Activated naive CD8-positive, alpha-beta T cell treated with anti-CD3 and anti-CD28 coated beads for 36 hours (primary cell): Measurements from ENCODE around the gene STAT2. TPM values are rescaled to one million over a fixed set of nuclear protein-coding genes. Genes with fewer than 3 reads are reported as not detected.
A peak's percentile ranks its signal among the peaks of the same experiment; 100 is the strongest.
"Not testable (repeated sequence)": the region's sequence is repeated elsewhere in the genome, so short reads cannot be mapped to it uniquely, and the experiment has no call there.

Experiments used
- DNase-seq: peaks from one replicate; pipeline ENCODE4 v3.0.0; 2021
- H3K27ac Mint-ChIP-seq: one replicate; pipeline ENCODE4 v1.8.0; 2022; ENCODE audit warnings: mild to moderate bottlenecking, moderate library complexity, mixed read lengths
- H3K27me3 Mint-ChIP-seq: one replicate; pipeline ENCODE4 v1.8.0; 2022; ENCODE audit warnings: mild to moderate bottlenecking, mixed read lengths
- H3K36me3 Mint-ChIP-seq: one replicate; pipeline ENCODE4 v1.8.0; 2021; ENCODE audit warnings: mild to moderate bottlenecking, mixed read lengths
- H3K4me1 Mint-ChIP-seq: one replicate; pipeline ENCODE4 v1.8.0; 2021; ENCODE audit warnings: mixed read lengths
- H3K4me3 Mint-ChIP-seq: one replicate; pipeline ENCODE4 v1.8.0; 2022; ENCODE audit warnings: mild to moderate bottlenecking, moderate library complexity, mixed read lengths
- H3K9me3 Mint-ChIP-seq: one replicate; pipeline ENCODE4 v1.8.0; 2022; ENCODE audit warnings: mixed read lengths
- total RNA-seq, 2 experiments: library from RNA; stranded (reverse); gene quantifications; one replicate each; pipeline ENCODE4 v1.2.3, GENCODE V29; 2021

Gene STAT2
- total RNA-seq, 2 experiments from 2014 or later = 101 to 102 TPM

DNA sequence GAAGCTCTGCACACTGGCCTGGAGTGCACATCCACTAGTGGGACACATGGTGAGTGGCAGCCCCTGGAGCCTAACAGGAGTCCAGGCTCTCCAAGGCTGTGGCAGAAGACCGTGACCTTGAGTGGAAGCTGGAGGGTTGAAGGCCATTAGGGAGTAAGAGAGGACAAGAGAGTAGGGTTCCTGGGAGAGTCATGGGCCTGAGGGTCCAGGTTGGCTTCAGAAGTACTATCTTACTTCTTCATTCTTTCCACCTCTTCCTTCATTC, 20.8 kb downstream of the STAT2 start:
- peaks cover 42% of the 10 kb centered on the region for H3K4me1 Mint-ChIP-seq
- H3K4me3 Mint-ChIP-seq = peak overlapping the region; percentile 87
- peak overlapping the region; percentile 96 for H3K27ac Mint-ChIP-seq
- no peaks in the 10 kb centered on the region for H3K27me3 Mint-ChIP-seq
- H3K36me3 Mint-ChIP-seq = peaks cover 30% of the 10 kb centered on the region
- no peaks in the 10 kb centered on the region for H3K9me3 Mint-ChIP-seq
- DNase-seq = no peak

GRCh38 chr12:56338308-56339157, 21.4 kb downstream of the STAT2 start, which contains the start of gene IL23A:
TSS of gene IL23A (plus strand) at chr12:56338884. CDS start at chr12:56339045, 161 bp downstream.
- Mint-ChIP-seq H3K9me3 (no peaks in the 10 kb centered on the region), H3K4me1 (peaks cover 45% of the 10 kb centered on the region)

GRCh38 chr12:56337753-56338251, 22.1 kb downstream of the STAT2 start:
- peak overlapping the region; percentile 42 for H3K4me3 Mint-ChIP-seq
- peak overlapping the region; percentile 96 for H3K27ac Mint-ChIP-seq
- DNase-seq = no peak
- no peaks in the 10 kb centered on the region for H3K9me3 Mint-ChIP-seq
- peaks cover 4% of the 10 kb centered on the region for H3K27me3 Mint-ChIP-seq
- H3K4me1 Mint-ChIP-seq = peaks cover 48% of the 10 kb centered on the region
- peaks cover 21% of the 10 kb centered on the region for H3K36me3 Mint-ChIP-seq

More at GRCh38 chr12:56338308-56339157, 21.4 kb downstream of the STAT2 start, which contains the start of gene IL23A:
- Mint-ChIP-seq H3K36me3 (peaks cover 25% of the 10 kb centered on the region), H3K27me3 (peaks cover 4% of the 10 kb centered on the region), H3K27ac (peak within 1 kb of the TSS; percentile 96), H3K4me3 (peak within 1 kb of the TSS; percentile 87)
- peak; percentile 90 for DNase-seq

GRCh38 chr12:56336361-56337167, 23.3 kb downstream of the STAT2 start:
- Mint-ChIP-seq H3K9me3 (no peaks in the 10 kb centered on the region), H3K4me3 (no peak overlapping the region), H3K27me3 (peaks cover 4% of the 10 kb centered on the region), H3K27ac (peak overlapping the region; percentile 96), H3K4me1 (peaks cover 54% of the 10 kb centered on the region), H3K36me3 (peaks cover 20% of the 10 kb centered on the region)
- DNase-seq = no peak

DNA sequence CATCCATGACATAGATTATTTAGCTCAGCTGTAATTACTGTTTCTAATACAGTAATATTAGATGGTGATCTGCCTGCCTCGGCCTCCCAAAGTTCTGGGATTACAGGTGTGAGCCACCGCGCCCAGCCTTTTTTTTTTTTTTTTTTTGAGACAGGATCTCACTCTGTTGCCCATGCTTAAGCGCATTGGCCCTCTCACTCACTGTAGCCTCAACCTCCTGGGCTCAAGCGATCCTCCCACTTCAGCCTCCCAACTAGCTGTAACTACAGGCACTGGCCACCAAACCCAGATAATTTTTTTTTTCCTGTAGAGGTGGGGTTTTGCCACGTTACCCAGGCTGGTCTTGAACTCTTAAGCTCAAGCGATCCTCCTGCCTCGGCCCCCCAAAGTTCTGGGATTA, 24.4 kb downstream of the STAT2 start:
- Mint-ChIP-seq H3K4me1 (peaks cover 50% of the 10 kb centered on the region), H3K36me3 (peaks cover 17% of the 10 kb centered on the region)
- H3K9me3 Mint-ChIP-seq, H3K27ac Mint-ChIP-seq, H3K4me3 Mint-ChIP-seq, DNase-seq, H3K27me3 Mint-ChIP-seq: not testable (repeated sequence)

- Mint-ChIP-seq H3K4me1 (peaks cover 44% of the 10 kb centered on the region), H3K36me3 (peaks cover 12% of the 10 kb centered on the region), H3K27me3 (peaks cover 4% of the 10 kb centered on the region), H3K4me3 (peak overlapping the region; percentile 90), H3K9me3 (no peaks in the 10 kb centered on the region), H3K27ac (peak overlapping the region; percentile 100)
- DNase-seq = no peak
Observed at GRCh38 chr12:56334490-56334793, 25.5 kb downstream of the STAT2 start.

- H3K27me3 Mint-ChIP-seq = peaks cover 4% of the 10 kb centered on the region
- no peaks in the 10 kb centered on the region for H3K9me3 Mint-ChIP-seq
- H3K36me3 Mint-ChIP-seq = peaks cover 7% of the 10 kb centered on the region
- H3K27ac Mint-ChIP-seq = peak within 1 kb of the TSS; percentile 100
- H3K4me1 Mint-ChIP-seq = peaks cover 39% of the 10 kb centered on the region
- H3K4me3 Mint-ChIP-seq = peak within 1 kb of the TSS; percentile 90
- DNase-seq = peak; percentile 93
Observed at GRCh38 chr12:56333679-56334489, 26.0 kb downstream of the STAT2 start, which contains the start of gene PAN2. TSS of gene PAN2 (minus strand) at chr12:56334000. CDS start at chr12:56333094, 906 bp downstream.

GRCh38 chr12:56333197-56333678, 26.7 kb downstream of the STAT2 start:
- Mint-ChIP-seq H3K4me3 (peak overlapping the region; percentile 90), H3K27me3 (peaks cover 4% of the 10 kb centered on the region), H3K27ac (peak overlapping the region; percentile 100), H3K36me3 (peaks cover 5% of the 10 kb centered on the region), H3K4me1 (peaks cover 34% of the 10 kb centered on the region), H3K9me3 (no peaks in the 10 kb centered on the region)
- no peak for DNase-seq

DNA sequence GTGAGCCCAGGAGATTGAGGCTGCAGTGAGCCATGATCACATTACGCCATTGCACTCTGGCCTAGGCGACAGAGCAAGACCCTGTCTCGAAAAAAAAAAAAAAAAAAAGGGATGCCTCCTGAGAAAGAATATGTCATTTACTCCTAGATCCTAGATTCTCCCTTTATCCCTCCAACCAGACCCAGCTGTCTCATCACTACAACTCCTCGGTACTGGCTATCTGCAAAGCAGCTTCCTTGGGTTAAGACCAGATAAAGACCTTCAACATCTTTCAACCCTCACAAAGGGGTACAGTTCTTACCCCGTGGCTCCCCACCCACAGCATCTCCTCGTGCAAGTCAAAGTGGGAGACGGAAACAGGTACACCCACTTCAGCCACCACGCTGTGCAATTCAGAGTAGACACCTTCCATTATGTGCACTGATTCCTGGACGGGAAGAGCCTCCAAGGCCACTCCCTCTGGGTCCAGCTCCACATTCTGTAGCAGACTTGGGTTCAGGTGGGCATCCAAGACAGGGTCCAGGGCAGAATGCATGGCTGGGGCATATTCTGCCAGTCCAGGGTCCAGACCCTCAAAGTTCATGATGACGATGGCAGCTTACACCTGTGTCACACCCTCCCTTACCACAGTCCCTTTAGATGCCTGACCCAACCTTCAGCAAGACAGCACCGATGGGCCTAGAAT, 27.3 kb downstream of the STAT2 start:
- DNase-seq = no peak
- H3K27ac Mint-ChIP-seq = peak overlapping the region; percentile 100
- peaks cover 4% of the 10 kb centered on the region for H3K27me3 Mint-ChIP-seq
- peaks cover 4% of the 10 kb centered on the region for H3K36me3 Mint-ChIP-seq
- H3K9me3 Mint-ChIP-seq = no peaks in the 10 kb centered on the region
- H3K4me3 Mint-ChIP-seq = peak overlapping the region; percentile 90
- H3K4me1 Mint-ChIP-seq = peaks cover 28% of the 10 kb centered on the region

- DNase-seq = no peak
Observed at GRCh38 chr12:56330936-56331490, 28.9 kb downstream of the STAT2 start.

DNA sequence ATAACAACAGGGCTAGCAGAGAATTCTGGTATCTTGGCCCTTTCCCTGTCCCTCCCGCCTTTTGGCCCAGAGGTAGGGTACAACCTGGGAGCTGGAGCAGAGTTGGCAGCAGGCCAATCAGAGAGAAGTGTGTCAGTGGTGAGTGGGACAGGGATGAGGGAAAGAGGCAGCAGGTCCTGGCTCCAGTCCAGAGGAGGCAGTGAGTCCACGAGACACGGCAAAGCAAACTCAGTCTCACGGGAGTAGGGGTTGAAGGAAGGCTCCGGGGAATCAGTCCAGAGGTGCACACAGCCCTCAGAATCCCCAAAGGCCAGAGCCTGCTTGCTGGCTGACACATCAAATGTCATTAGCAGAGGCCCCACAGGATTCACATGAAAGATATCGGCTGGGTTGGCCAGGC, 33.4 kb downstream of the STAT2 start:
- DNase-seq = no peak
- H3K27ac Mint-ChIP-seq = no peak overlapping the region
- H3K9me3 Mint-ChIP-seq = no peaks in the 10 kb centered on the region
- H3K4me3 Mint-ChIP-seq = no peak overlapping the region
- no peaks in the 10 kb centered on the region for H3K27me3 Mint-ChIP-seq
- peaks cover 3% of the 10 kb centered on the region for H3K4me1 Mint-ChIP-seq
- H3K36me3 Mint-ChIP-seq = peaks cover 1% of the 10 kb centered on the region

More at GRCh38 chr12:56330936-56331490, 28.9 kb downstream of the STAT2 start:
- Mint-ChIP-seq H3K9me3 (no peaks in the 10 kb centered on the region), H3K4me1 (peaks cover 17% of the 10 kb centered on the region), H3K27me3 (peaks cover 4% of the 10 kb centered on the region), H3K4me3 (no peak overlapping the region), H3K27ac (no peak overlapping the region), H3K36me3 (peaks cover 4% of the 10 kb centered on the region)

DNA sequence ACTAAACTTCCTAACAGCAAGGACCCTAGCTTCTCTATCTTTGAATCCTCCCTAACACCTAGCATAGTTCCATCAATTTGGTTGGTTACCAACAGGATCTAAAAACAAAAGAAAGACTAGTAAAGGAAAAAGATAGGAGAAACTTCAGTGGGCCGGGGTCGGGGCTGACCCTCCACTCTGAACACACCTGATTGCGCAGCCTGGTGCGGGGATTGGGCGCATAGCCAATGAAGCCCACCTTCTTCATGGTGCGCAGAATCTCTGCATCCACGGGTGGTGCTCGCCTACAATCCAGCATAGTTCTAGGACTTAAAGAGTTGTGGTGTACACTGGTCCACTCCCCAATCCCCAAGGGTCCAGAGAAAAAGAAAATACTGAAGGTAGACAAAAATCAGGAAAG, 33.8 kb downstream of the STAT2 start:
- Mint-ChIP-seq H3K36me3 (peaks cover 1% of the 10 kb centered on the region), H3K27me3 (no peaks in the 10 kb centered on the region), H3K27ac (no peak overlapping the region), H3K4me1 (peaks cover under 1% of the 10 kb centered on the region), H3K9me3 (no peaks in the 10 kb centered on the region), H3K4me3 (no peak overlapping the region)
- DNase-seq = no peak

DNA sequence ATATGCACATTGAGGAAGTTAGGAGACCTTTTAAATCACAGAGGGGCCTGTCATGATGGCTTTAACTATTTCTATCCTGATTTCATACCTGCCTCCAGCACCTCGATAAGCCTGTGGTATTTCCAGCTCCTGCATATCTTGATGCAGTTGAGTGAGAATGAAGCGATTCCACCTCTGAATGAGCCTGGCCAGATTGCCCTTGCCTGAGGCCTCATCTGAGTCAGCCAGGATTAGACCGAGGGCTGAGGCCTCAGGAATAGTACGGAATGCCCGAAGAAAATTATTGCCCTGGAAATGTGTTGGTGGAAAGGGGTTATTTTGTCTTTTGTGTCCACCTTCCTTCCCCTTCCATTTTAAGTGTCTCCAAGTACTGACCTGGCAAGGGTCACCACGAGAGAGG, 35.7 kb downstream of the STAT2 start:
- Mint-ChIP-seq H3K27me3 (no peaks in the 10 kb centered on the region), H3K4me1 (no peaks in the 10 kb centered on the region), H3K27ac (no peak overlapping the region), H3K9me3 (no peaks in the 10 kb centered on the region), H3K4me3 (no peak overlapping the region), H3K36me3 (peaks cover 3% of the 10 kb centered on the region)
- DNase-seq = no peak

DNA sequence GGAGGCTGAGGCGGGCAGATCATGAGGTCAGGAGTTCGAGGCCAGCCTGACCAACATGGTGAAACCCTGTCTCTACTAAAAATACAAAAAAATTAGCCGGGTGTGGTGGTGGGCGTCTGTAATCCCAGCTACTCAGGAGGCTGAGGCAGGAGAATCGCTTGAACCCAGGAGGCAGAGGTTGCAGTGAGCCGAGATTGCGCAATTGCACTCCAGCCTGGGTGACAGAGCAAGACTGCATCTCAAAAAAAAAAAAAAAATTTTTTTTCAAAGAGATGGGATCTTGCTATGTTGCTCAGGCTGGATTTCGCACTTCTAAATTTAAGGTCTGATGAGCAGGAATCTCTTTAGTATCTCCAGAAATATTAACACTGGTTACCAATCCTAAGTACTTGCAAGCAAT, 38.3 kb downstream of the STAT2 start:
- H3K36me3 Mint-ChIP-seq, H3K9me3 Mint-ChIP-seq, H3K27me3 Mint-ChIP-seq, H3K27ac Mint-ChIP-seq, H3K4me3 Mint-ChIP-seq, H3K4me1 Mint-ChIP-seq, DNase-seq: not testable (repeated sequence)
